ENCODE results near the gene SLC37A3.

Gene SLC37A3

GRCh38 chr7:140400381-140400780, 2.1 kb upstream of the SLC37A3 start:
- Histone ChIP-seq H3K9me2 (replicated peaks; ENCODE audit: low read depth, low read length) (no peaks in the 10 kb centered on the region), H3K4me2 (ENCODE audit: low read depth, low read length, poor library complexity, severe bottlenecking) (no peak overlapping the region), H3F3A (ENCODE audit: low read depth) (no peaks in the 10 kb centered on the region), H3K4me3 (ENCODE audit: low read length, poor library complexity, severe bottlenecking) (no peak overlapping the region), H3K27me3 (ENCODE audit: insufficient read depth, low read length, poor library complexity, severe bottlenecking) (no peaks in the 10 kb centered on the region), H3K36me3 (ENCODE audit: insufficient read depth, low read length) (no peaks in the 10 kb centered on the region), H2AFZ (ENCODE audit: low read length) (no peak overlapping the region), H3K4me1 (ENCODE audit: insufficient read depth, low read length, poor library complexity, severe bottlenecking) (peaks cover 18% of the 10 kb centered on the region), H3K79me2 (ENCODE audit: insufficient read depth, low read length) (peaks cover 25% of the 10 kb centered on the region), H3K9me3 (ENCODE audit: insufficient read depth, low read depth, low read length) (no peaks in the 10 kb centered on the region), H3K9ac (ENCODE audit: low read depth, low read length, poor library complexity, severe bottlenecking) (no peak overlapping the region), H4K20me1 (ENCODE audit: insufficient read depth, low read length, poor library complexity, severe bottlenecking) (peaks cover 10% of the 10 kb centered on the region)
- TF ChIP-seq CTCF (conservative IDR thresholded peaks at IDR 0.05; ENCODE audit: low read length), result no peak
- no peak for TF ChIP-seq EZH2phosphoT487 (IDR thresholded peaks at IDR 0.05; ENCODE audit: borderline replicate concordance)

- H3K9me3 ChIP-seq (ENCODE audit: insufficient read depth, low read depth, low read length), result no peaks in the 10 kb centered on the region
- peaks cover 10% of the 10 kb centered on the region for H4K20me1 ChIP-seq (ENCODE audit: insufficient read depth, low read length, poor library complexity, severe bottlenecking)
- H2AFZ ChIP-seq (ENCODE audit: low read length), result peak overlapping the region; percentile 86; the same call in 1 of the 2 replicates
- no peaks in the 10 kb centered on the region for H3F3A ChIP-seq (ENCODE audit: low read depth)
- no peaks in the 10 kb centered on the region for H3K27me3 ChIP-seq (ENCODE audit: insufficient read depth, low read length, poor library complexity, severe bottlenecking)
- peaks cover 16% of the 10 kb centered on the region for H3K4me1 ChIP-seq (ENCODE audit: insufficient read depth, low read length, poor library complexity, severe bottlenecking)
- H3K36me3 ChIP-seq (ENCODE audit: insufficient read depth, low read length), result no peaks in the 10 kb centered on the region
- peak overlapping the region; percentile 99 for H3K4me3 ChIP-seq (ENCODE audit: low read length, poor library complexity, severe bottlenecking)
- H3K9me2 ChIP-seq (replicated peaks; ENCODE audit: low read depth, low read length), result no peaks in the 10 kb centered on the region
- H3K9ac ChIP-seq (ENCODE audit: low read depth, low read length, poor library complexity, severe bottlenecking), result no peak overlapping the region
- H3K79me2 ChIP-seq (ENCODE audit: insufficient read depth, low read length), result peaks cover 28% of the 10 kb centered on the region
- H3K4me2 ChIP-seq (ENCODE audit: low read depth, low read length, poor library complexity, severe bottlenecking), result peak overlapping the region; percentile 99
- no peak for TF ChIP-seq CTCF (conservative IDR thresholded peaks at IDR 0.05; ENCODE audit: low read length)
- TF ChIP-seq EZH2phosphoT487 (IDR thresholded peaks at IDR 0.05; ENCODE audit: borderline replicate concordance), result no peak
These were observed 491 bp upstream of the SLC37A3 start for GRCh38 chr7:140398821-140399220.

GRCh38 chr7:140393756-140394306, 4.5 kb downstream of the SLC37A3 start:
- TF ChIP-seq EZH2phosphoT487 (IDR thresholded peaks at IDR 0.05; ENCODE audit: borderline replicate concordance) (no peak), CTCF (conservative IDR thresholded peaks at IDR 0.05; ENCODE audit: low read length) (no peak)
- Histone ChIP-seq H3K27me3 (ENCODE audit: insufficient read depth, low read length, poor library complexity, severe bottlenecking) (no peaks in the 10 kb centered on the region), H3K79me2 (ENCODE audit: insufficient read depth, low read length) (peaks cover 49% of the 10 kb centered on the region), H3K9me2 (replicated peaks; ENCODE audit: low read depth, low read length) (no peaks in the 10 kb centered on the region), H3K4me2 (ENCODE audit: low read depth, low read length, poor library complexity, severe bottlenecking) (no peak overlapping the region), H3F3A (ENCODE audit: low read depth) (no peaks in the 10 kb centered on the region), H3K4me1 (ENCODE audit: insufficient read depth, low read length, poor library complexity, severe bottlenecking) (peaks cover 37% of the 10 kb centered on the region), H3K4me3 (ENCODE audit: low read length, poor library complexity, severe bottlenecking) (no peak overlapping the region), H2AFZ (ENCODE audit: low read length) (no peak overlapping the region), H3K9me3 (ENCODE audit: insufficient read depth, low read depth, low read length) (no peaks in the 10 kb centered on the region), H4K20me1 (ENCODE audit: insufficient read depth, low read length, poor library complexity, severe bottlenecking) (peaks cover 45% of the 10 kb centered on the region), H3K9ac (ENCODE audit: low read depth, low read length, poor library complexity, severe bottlenecking) (no peak overlapping the region), H3K36me3 (ENCODE audit: insufficient read depth, low read length) (no peaks in the 10 kb centered on the region)

Data from Loucy (cell line).